ENCODE results near the gene LGALS9.

DNA sequence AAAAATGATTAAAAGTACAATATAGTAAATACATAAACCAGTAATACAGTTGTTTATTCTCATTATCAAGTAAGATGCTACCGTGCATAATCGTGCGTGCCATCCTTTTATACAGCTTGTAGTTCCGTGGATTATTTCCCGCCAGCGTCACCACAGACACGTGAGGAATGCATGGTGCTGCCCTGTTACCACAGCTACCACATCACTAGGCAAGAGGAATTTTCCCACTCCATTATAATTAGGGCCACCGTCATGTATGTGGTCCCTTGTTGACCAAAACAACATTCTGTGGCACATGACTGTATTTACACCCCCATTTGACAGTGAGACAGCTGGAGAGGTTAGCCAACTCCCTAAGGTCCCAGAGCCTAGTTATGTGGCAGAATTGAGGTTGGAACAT is 30.5 kb upstream of the LGALS9 start:
- TF ChIP-seq EZH2phosphoT487 (IDR thresholded peaks at IDR 0.05) (no peak), EZH2 (IDR thresholded peaks at IDR 0.05) (no peak)
- TF ChIP-seq, protein P1, sequence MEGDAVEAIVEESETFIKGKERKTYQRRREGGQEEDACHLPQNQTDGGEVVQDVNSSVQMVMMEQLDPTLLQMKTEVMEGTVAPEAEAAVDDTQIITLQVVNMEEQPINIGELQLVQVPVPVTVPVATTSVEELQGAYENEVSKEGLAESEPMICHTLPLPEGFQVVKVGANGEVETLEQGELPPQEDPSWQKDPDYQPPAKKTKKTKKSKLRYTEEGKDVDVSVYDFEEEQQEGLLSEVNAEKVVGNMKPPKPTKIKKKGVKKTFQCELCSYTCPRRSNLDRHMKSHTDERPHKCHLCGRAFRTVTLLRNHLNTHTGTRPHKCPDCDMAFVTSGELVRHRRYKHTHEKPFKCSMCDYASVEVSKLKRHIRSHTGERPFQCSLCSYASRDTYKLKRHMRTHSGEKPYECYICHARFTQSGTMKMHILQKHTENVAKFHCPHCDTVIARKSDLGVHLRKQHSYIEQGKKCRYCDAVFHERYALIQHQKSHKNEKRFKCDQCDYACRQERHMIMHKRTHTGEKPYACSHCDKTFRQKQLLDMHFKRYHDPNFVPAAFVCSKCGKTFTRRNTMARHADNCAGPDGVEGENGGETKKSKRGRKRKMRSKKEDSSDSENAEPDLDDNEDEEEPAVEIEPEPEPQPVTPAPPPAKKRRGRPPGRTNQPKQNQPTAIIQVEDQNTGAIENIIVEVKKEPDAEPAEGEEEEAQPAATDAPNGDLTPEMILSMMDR (IDR thresholded peaks at IDR 0.05): no peak

All from neural progenitor cell (in vitro differentiated cells).